GM12873 (cell line): ENCODE data around the gene CTTNBP2.

Experiments used
- CTCF ChIP-seq: IDR thresholded peaks from 2 replicates; pipeline ENCODE4 v1.5.1; 2012; ENCODE audit warnings: low read depth, mild to moderate bottlenecking, moderate library complexity, low read length, control low read depth; ENCODE audit not compliant: insufficient read depth; ENCODE audit errors: missing control alignments

The CTTNBP2 gene

DNA sequence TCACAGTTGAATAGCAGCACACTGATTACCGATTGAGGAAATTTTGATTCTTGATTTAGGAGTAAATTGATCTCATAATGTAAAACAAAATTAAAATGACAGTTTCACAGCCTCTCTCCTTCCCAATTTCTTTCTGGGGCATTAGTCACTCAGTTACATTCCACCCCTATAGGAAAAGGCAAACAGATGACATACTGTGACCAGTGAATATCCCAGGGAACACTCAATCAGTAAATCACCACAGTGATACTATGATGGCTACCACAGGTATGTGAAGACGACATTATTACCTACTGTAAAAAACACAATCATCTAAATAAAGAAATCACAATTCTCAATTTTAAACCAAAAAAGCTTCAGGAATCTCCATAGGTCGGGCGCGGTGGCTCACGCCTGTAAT is 15.5 kb downstream of the CTTNBP2 start:
- TF ChIP-seq CTCF, result no peak

DNA sequence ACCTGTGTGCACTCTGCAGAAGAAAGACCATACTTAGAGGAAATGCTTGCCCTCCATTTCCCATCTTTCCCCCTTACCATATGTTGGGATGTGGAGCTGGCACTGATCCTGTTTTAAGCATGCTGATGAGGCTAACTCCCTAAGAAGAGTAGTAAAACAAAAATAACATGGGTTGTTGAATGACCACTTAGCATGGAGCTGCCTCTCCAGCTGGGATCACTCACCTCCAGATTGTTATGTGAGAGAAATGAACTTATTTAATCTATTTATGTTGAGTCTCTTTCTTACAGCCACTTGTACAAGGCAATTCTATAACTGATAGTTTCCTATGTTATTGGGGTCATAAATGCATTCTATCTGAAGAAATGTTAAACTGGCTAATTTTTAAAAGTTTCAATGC is 17.0 kb downstream of the CTTNBP2 start:
- TF ChIP-seq CTCF, result no peak

GRCh38 chr7:117854186-117854585 is 19.1 kb downstream of the CTTNBP2 start:
- TF ChIP-seq CTCF, result no peak

GRCh38 chr7:117848941-117849340 is 24.3 kb downstream of the CTTNBP2 start:
- no peak for TF ChIP-seq CTCF

DNA sequence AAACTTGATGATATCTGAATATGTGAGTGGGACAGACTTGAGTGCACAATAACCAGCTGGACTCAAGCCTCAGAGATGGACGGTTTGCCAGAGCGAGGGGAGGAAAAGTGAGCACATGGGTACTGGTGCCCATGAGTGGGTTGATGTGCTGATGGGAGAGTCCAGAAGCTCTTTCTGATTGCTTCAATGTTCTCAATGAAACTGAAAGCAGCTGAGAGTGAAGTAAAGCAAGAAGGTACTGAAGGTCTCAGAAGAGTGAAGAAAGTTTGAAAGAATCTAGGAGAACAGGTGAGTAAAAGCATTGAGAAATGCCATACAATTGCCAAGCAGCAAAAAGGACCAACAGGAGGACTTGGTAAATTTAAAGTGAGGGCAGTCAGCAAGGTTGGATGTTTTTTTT is 28.6 kb downstream of the CTTNBP2 start:
- TF ChIP-seq CTCF, result no peak

- no peak for TF ChIP-seq CTCF
Observed at GRCh38 chr7:117841611-117842010, 31.6 kb downstream of the CTTNBP2 start.

GRCh38 chr7:117841011-117841410 is 32.2 kb downstream of the CTTNBP2 start:
- TF ChIP-seq CTCF, result no peak
